Body of pancreas (tissue), 4 donors: ENCODE data around the gene BCL11B.

Experiments
- CTCF ChIP-seq, 7 experiments: fragments of 450-650 bp in 4 of 7; fragments of 200-600 bp in 3 of 7; sonication (generic) in 3 of 7; IDR thresholded peaks; one replicate each; pipeline ENCODE4 v1.5.1; 2016 to 2019; ENCODE audit warnings: antibody characterized with exemption in 7 of 7
- POLR2A ChIP-seq, 3 donors: fragments of 450-650 bp; IDR thresholded peaks; one replicate each; pipeline ENCODE4 v1.6.1; 2016; ENCODE audit warnings: antibody characterized with exemption in 3 of 3, mild to moderate bottlenecking in 2 of 3

- TF ChIP-seq CTCF (IDR thresholded peaks at IDR 0.05): no peak
- no peak for TF ChIP-seq POLR2A (IDR thresholded peaks at IDR 0.05)
These were observed 14.8 kb upstream of the BCL11B start for GRCh38 chr14:99286761-99287160.
